ENCODE results near the gene C6orf136.

Gene C6orf136, protein sequence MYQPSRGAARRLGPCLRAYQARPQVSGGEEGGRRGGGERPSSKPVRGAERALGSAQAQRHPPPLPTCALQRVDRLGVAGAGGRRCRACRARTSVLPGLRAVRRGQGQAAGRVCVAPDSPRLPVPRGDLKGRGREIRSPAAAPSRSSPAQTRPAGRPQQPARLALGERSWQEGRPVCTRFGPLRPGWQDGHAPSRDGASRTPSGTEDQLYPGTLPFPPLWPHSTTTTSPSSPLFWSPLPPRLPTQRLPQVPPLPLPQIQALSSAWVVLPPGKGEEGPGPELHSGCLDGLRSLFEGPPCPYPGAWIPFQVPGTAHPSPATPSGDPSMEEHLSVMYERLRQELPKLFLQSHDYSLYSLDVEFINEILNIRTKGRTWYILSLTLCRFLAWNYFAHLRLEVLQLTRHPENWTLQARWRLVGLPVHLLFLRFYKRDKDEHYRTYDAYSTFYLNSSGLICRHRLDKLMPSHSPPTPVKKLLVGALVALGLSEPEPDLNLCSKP

DNA sequence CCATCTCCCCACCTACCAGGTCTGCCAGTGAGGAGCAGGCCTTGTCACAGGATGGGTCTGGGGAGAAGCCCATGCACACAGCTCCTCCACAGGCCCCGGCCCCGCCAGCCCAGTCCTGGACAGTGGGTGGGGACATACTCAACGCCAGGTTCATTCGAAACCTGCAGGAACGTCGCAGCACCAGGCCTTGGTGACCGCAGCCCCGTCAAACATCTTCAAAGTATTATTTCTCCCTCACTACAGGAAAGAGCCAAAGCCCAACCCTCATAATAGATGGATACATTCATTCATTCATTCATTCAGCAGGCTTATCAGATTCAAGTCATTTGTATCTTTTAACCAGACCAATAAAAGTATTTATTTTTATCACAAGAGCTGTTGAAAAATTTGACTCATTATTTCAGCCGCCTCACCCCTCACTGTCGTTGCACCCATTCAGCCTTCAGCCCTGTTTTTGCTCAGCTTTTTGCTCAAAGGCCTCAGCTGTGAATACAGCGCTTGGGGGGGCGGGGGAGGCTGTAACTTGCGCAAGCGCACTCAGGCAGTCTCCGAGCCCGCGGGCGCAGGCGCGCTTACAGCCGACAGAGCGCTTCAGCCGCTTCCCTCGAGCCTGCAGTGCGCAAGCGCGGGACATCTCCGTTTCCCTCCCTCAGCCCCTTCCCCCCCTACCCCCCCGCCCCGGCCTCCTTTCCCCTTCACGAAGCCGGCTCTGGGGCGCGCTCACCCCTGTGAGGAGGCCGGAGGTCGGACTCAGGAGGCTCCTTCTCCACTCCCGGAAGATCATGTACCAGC is at the start of gene C6orf136:
TSS of gene C6orf136 (plus strand) at position 684 of the 792 bp plus-strand sequence. CDS start at position 783, 99 bp downstream.
- DNase-seq (ENCODE audit: low read depth in 2 of 2), result peak; percentile 84 to 86

DNA sequence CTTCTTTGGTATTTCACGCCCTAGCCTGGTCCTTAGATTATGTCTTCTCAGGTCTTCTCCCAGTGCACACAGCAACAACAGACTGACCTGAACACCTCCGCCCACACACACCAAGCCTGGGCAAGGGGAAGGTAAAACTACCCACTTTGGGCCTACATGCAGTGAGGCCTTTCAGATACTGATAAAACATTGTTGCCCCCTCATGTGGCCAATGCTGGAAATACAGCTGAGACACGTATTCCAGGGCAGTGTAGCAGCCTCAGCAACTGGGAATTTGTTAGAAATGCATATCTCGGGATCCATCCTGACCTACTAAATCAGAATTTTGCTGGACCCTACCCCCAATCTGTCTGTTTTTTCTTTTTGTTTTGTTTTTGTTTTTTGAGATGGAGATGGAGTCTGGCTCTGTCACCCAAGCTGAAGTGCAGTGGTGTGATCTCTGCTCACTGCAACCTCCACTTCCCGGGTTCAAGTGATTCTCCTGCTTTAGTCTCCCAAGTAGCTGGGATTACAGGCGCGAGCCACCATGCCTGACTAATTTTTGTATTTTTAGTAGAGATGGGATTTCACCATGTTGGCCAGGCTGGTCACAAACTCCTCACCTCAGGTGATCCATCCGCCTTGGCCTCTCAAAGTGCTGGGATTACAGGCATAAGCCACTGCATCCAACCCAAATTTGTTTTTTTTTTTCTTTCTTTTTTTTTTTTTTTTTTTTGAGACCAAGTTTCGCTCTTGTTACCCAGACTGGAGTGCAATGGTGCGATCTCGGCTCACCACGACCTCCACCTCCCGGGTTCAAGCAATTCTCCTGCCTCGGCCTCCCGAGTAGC is 49.4 kb upstream of the C6orf136 start:
- DNase-seq (ENCODE audit: low read depth in 2 of 2), result peak; percentile 47 to 68

- DNase-seq (ENCODE audit: low read depth in 2 of 2), result no peak
Observed at GRCh38 chr6:30598912-30599624, 47.9 kb upstream of the C6orf136 start.

DNA sequence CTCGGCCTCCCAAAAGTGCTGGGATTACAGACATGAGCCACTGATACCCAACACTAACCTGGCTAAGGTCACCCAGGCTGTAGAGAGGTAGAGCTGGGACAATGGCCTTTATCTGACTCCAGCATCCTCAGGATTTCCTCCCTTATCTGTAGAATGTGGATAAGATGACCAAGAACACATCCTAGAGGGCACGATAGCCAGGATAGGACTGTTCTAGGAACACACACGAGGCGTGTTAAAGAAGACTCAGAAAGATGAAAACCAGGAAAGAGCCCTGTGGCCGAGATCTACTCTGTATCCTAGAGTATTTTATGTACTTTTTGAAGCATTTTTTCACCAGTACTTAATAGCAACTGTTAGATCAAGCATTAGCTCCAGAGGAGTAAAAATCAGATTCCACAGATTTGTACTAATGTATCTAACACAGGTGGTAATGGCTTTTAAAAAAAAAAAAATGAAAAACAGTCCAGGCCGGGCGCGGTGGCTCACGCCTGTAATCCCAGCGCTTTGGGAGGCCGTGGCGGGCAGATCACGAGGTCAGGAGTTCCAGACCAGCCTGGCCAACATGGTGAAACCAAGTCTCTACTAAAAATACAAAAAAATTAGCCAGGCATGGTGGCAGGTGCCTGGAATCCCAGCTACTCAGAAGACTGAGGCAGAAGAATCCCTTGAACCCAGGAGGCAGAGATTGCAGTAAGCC is 47.2 kb upstream of the C6orf136 start:
- DNase-seq (ENCODE audit: low read depth in 2 of 2), result no peak

GRCh38 chr6:30600451-30600961 is 46.4 kb upstream of the C6orf136 start:
- no peak for DNase-seq (ENCODE audit: low read depth in 2 of 2)

- DNase-seq (ENCODE audit: low read depth in 2 of 2), result no peak
Observed at GRCh38 chr6:30601436-30601814, 45.5 kb upstream of the C6orf136 start.

DNA sequence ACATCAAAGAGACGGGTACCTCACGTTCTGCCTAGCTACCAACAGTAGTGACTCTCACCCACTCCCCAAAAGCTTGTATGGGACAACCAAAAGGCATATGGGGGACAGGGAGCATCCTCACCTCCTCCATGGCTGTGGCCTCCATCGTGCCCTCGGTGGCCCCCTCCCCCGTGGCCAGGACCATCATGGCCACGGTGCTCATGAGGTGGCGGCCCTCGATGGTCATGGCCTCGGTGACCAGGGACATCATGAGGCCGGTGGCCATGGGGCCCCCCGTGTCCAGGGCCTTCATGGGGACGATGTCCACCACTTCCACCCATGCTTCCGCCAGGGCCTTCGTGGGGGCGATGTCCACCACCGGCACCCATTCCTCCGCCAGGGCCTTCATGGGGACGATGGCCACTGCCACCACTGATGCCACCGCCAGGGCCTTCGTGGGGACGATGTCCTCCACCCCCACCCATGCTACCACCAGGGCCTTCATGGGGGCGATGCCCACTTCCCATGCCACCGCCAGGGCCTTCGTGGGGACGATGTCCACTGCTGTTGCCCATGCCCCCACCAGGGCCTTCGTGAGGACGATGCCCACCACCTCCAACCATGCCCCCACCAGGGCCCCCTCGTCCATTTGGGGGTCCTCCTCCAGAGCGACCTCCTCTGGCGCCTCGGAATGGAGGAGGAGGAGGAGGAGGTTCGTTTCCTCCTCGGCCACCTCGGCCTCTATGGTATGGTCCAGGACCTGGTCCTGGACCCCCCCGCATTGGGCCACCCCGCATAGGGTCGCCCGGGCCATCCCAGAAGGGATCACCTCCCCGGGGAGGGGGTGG is 44.9 kb upstream of the C6orf136 start:
- DNase-seq (ENCODE audit: low read depth in 2 of 2), result no peak

DNA sequence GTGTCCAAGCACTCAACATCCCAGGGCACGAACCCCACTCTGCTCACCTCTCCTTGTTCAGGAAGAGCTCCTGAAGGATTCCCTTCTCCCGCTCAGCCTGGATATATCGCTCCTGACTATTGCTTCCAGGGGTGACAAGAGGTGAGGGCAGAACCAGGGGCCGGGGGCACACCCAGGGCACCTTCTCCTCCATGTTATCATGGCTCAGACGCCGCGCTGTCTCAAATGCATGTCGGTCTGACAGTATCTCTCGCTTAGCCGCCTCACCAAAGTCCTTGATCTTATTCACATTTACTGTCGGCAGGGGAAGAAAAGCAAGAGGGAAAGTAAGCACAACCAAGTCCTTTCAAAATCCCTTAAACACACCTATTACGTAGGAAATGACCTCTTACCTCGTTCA is 43.0 kb upstream of the C6orf136 start:
- DNase-seq (ENCODE audit: low read depth in 2 of 2), result no peak

GRCh38 chr6:30610065-30610464 is 36.9 kb upstream of the C6orf136 start:
- DNase-seq (ENCODE audit: low read depth in 2 of 2), result no peak

- DNase-seq (ENCODE audit: low read depth in 2 of 2), result no peak
Observed at GRCh38 chr6:30611150-30611855, 35.6 kb upstream of the C6orf136 start.

- DNase-seq (ENCODE audit: low read depth in 2 of 2), result no peak
Observed at GRCh38 chr6:30611856-30612194, 35.1 kb upstream of the C6orf136 start.

DNA sequence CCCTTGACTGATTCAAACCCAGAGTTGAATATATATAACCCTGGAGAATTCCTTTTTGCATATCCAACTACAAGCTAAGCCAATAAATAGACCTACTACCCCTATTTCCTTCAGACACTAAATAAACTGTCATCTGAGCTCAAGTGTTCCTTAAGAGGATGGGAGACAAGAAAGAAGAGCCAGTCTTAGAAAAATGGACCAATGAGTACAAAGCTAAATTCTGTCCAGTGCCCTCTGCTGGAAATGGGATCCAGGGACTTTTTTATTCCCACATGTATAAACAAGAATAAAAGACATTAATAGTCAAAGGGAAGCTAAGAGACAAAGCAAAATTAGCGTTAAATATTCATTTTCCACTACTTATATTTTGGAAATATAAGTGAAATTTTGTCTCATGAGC is 34.7 kb upstream of the C6orf136 start:
- no peak for DNase-seq (ENCODE audit: low read depth in 2 of 2)

DNA sequence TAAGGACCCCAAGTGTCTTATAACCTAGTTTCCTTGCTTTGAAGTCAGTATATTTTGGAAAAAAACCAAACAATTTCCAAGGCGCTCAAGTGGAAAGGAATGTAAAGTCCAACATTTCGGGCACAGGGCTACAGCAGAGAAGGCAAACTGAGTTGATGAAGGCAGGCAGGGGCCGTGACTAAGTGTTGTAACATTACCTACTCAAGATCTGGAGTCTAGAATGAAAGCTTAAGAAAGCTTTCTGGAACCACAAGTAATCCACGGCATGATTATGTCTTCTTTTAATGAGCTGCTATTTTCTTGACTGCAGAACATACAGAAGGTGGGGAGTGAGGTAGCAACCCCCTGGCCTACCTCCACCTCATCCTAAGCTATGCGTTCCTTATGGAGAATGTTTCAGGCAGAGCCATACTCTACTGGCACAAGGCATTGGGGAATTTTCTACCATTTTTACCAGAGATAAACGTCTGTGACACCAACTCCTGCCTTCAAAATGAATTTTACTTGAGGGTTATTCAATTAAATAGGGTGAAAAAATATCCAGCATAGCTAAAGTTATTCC is 34.2 kb upstream of the C6orf136 start:
- DNase-seq (ENCODE audit: low read depth in 2 of 2), result no peak

GRCh38 chr6:30613251-30614043 is 33.5 kb upstream of the C6orf136 start:
- no peak for DNase-seq (ENCODE audit: low read depth in 2 of 2)

- DNase-seq (ENCODE audit: low read depth in 2 of 2), result no peak
Observed at GRCh38 chr6:30614044-30614842, 32.7 kb upstream of the C6orf136 start.

DNA sequence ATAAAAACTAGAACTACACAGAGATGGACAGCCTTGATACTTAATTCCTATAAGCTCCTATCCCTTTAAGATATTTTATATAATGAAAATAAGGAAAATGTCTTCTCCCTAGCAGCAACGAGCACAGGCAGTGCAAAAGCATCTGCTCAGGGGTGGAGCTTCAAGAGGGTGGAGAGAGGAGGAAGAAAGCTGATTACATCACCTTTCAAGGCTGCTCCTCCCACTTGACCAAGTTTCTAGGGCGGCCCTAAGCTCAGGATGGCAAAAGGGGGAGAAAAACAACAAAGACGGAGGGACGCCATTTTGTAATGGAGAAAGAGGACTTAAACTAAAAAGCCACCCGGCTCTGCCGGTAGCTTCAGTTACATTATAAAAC is 32.1 kb upstream of the C6orf136 start:
- DNase-seq (ENCODE audit: low read depth in 2 of 2), result peak; percentile 51 to 74

Data from stimulated activated CD4-positive, alpha-beta T cell treated with anti-CD3 and anti-CD28 coated beads, Interleukin-1b, Interleukin-23, amount 100 ng/mL, for 1 hour (primary cell).